Neural crest cell (in vitro differentiated cells): ENCODE results near the gene DCANP1. TPM values are rescaled to one million over a fixed set of nuclear protein-coding genes. Genes with fewer than 3 reads are reported as not detected.

Experiments
- DNase-seq: peaks from one replicate; pipeline ENCODE4 v3.0.0; 2021; ENCODE audit warnings: low read depth, mixed read lengths, low spot score
- H3K27ac Mint-ChIP-seq: one replicate; pipeline ENCODE4 v1.8.0; 2021; ENCODE audit warnings: mild to moderate bottlenecking, mixed read lengths; ENCODE audit not compliant: unreplicated experiment
- H3K27me3 Mint-ChIP-seq: 2 replicates; pipeline ENCODE4 v1.8.0; 2021; ENCODE audit warnings: low read depth, mild to moderate bottlenecking, mixed read lengths
- H3K36me3 Mint-ChIP-seq: 2 replicates; pipeline ENCODE4 v1.8.0; 2021; ENCODE audit warnings: low read depth, mild to moderate bottlenecking, mixed read lengths
- H3K4me1 Mint-ChIP-seq: 2 replicates; pipeline ENCODE4 v1.8.0; 2021; ENCODE audit warnings: mixed read lengths
- H3K4me3 Mint-ChIP-seq: one replicate; pipeline ENCODE4 v1.8.0; 2021; ENCODE audit warnings: mild to moderate bottlenecking, mixed read lengths
- H3K9me3 Mint-ChIP-seq: 2 replicates; pipeline ENCODE4 v1.8.0; 2021; ENCODE audit warnings: mixed read lengths
- total RNA-seq: library from RNA; stranded (reverse); gene quantifications from 2 replicates; pipeline ENCODE4 v1.2.1, GENCODE V29; 2021
- TF ChIP-seq, protein P1 (sequence below): fragments of 200-600 bp; sonication (generic); conservative IDR thresholded peaks from 2 replicates; pipeline ENCODE4 v1.5.0; 2021; ENCODE audit warnings: antibody characterized with exemption, mild to moderate bottlenecking

DCANP1 gene
- total RNA-seq, 1 donor from 2014 or later: not detected

- Mint-ChIP-seq H3K36me3 (no peaks in the 10 kb centered on the region), H3K9me3 (no peaks in the 10 kb centered on the region), H3K27me3 (no peaks in the 10 kb centered on the region), H3K27ac (no peak overlapping the region), H3K4me1 (peaks cover 3% of the 10 kb centered on the region), H3K4me3 (no peak overlapping the region)
- no peak for DNase-seq
- TF ChIP-seq, protein P1, sequence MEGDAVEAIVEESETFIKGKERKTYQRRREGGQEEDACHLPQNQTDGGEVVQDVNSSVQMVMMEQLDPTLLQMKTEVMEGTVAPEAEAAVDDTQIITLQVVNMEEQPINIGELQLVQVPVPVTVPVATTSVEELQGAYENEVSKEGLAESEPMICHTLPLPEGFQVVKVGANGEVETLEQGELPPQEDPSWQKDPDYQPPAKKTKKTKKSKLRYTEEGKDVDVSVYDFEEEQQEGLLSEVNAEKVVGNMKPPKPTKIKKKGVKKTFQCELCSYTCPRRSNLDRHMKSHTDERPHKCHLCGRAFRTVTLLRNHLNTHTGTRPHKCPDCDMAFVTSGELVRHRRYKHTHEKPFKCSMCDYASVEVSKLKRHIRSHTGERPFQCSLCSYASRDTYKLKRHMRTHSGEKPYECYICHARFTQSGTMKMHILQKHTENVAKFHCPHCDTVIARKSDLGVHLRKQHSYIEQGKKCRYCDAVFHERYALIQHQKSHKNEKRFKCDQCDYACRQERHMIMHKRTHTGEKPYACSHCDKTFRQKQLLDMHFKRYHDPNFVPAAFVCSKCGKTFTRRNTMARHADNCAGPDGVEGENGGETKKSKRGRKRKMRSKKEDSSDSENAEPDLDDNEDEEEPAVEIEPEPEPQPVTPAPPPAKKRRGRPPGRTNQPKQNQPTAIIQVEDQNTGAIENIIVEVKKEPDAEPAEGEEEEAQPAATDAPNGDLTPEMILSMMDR: no peak
Observed at GRCh38 chr5:135437796-135438560, 9.2 kb downstream of the DCANP1 start.

DNA sequence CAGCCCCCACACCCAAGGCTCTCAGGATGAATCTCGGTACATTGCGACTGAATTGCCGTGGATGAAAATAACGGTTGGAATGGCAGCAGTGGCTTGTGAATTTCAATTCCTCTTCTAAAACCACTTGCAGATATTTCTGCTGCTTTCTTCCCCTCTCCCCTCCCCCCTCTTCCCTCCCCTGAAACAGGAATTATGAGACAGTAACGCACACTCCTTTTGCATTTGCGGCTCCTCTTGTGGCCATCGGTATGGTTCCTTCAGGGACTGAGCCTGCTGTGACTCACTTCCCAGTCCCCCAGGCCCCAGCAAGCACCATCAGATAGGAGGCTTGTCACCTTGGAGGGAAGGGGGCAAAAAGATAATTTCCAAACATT lies 9.7 kb downstream of the DCANP1 start:
- Mint-ChIP-seq H3K27me3 (no peaks in the 10 kb centered on the region), H3K4me1 (peaks cover 3% of the 10 kb centered on the region), H3K9me3 (no peaks in the 10 kb centered on the region), H3K36me3 (no peaks in the 10 kb centered on the region), H3K4me3 (no peak overlapping the region), H3K27ac (no peak overlapping the region)
- TF ChIP-seq, protein P1: no peak
- DNase-seq: no peak

- H3K4me3 Mint-ChIP-seq: no peak overlapping the region
- no peaks in the 10 kb centered on the region for H3K36me3 Mint-ChIP-seq
- no peaks in the 10 kb centered on the region for H3K9me3 Mint-ChIP-seq
- H3K27me3 Mint-ChIP-seq: no peaks in the 10 kb centered on the region
- TF ChIP-seq, protein P1: no peak
- no peak for DNase-seq
- peaks cover 3% of the 10 kb centered on the region for H3K4me1 Mint-ChIP-seq
- no peak overlapping the region for H3K27ac Mint-ChIP-seq
Observed at GRCh38 chr5:135436951-135437418, 10.2 kb downstream of the DCANP1 start.

GRCh38 chr5:135435467-135436330 lies 11.4 kb downstream of the DCANP1 start:
- no peaks in the 10 kb centered on the region for H3K36me3 Mint-ChIP-seq
- H3K27ac Mint-ChIP-seq: no peak overlapping the region
- DNase-seq: no peak
- TF ChIP-seq, protein P1: no peak
- H3K9me3 Mint-ChIP-seq: no peaks in the 10 kb centered on the region
- H3K27me3 Mint-ChIP-seq: no peaks in the 10 kb centered on the region
- no peak overlapping the region for H3K4me3 Mint-ChIP-seq
- no peaks in the 10 kb centered on the region for H3K4me1 Mint-ChIP-seq

- Mint-ChIP-seq H3K4me1 (peaks cover 8% of the 10 kb centered on the region), H3K27ac (no peak overlapping the region), H3K9me3 (no peaks in the 10 kb centered on the region), H3K36me3 (no peaks in the 10 kb centered on the region), H3K4me3 (no peak overlapping the region), H3K27me3 (no peaks in the 10 kb centered on the region)
- TF ChIP-seq, protein P1: no peak
- no peak for DNase-seq
Observed at GRCh38 chr5:135434591-135435466, 12.3 kb downstream of the DCANP1 start.
